H9 (cell line): ENCODE data around the gene HM13. TPM values are rescaled to one million over a fixed set of nuclear protein-coding genes. Genes with fewer than 3 reads are reported as not detected.
"Not testable (repeated sequence)": the region's sequence is repeated elsewhere in the genome, so short reads cannot be mapped to it uniquely, and the experiment has no call there.

Experiments
- DNase-seq: peaks from one replicate; pipeline ENCODE4 v3.0.0-alpha.2; 2017
- H2AFZ ChIP-seq: one replicate; pipeline ENCODE4 v1.6.1; 2013; ENCODE audit warnings: mild to moderate bottlenecking, low read length, control low read depth, moderate library complexity
- H2AK5ac ChIP-seq: 2 replicates; pipeline ENCODE4 v1.6.1; 2013; ENCODE audit warnings: low read length, control low read depth, mixed read lengths; ENCODE audit not compliant: insufficient read length
- H2BK120ac ChIP-seq: one replicate; pipeline ENCODE4 v1.6.1; 2013; ENCODE audit warnings: low read depth, mild to moderate bottlenecking, low read length, control low read depth, inconsistent platforms; ENCODE audit not compliant: poor library complexity, severe bottlenecking
- H2BK12ac ChIP-seq: 2 replicates; pipeline ENCODE4 v1.6.1; 2013; ENCODE audit warnings: low read length, control low read depth, mixed read lengths, low read depth; ENCODE audit not compliant: insufficient read length
- H2BK15ac ChIP-seq: 2 replicates; pipeline ENCODE4 v1.6.1; 2013; ENCODE audit warnings: low read depth, low read length, control low read depth
- H2BK20ac ChIP-seq: one replicate; pipeline ENCODE4 v1.6.1; 2013; ENCODE audit warnings: low read depth, mild to moderate bottlenecking, low read length, control low read depth, inconsistent platforms; ENCODE audit not compliant: poor library complexity, severe bottlenecking
- H2BK5ac ChIP-seq: 2 replicates; pipeline ENCODE4 v1.6.1; 2013; ENCODE audit warnings: low read length, control low read depth, mixed read lengths; ENCODE audit not compliant: insufficient read length
- H3K14ac ChIP-seq: 2 replicates; pipeline ENCODE4 v1.6.1; 2013; ENCODE audit warnings: low read length, control low read depth; ENCODE audit not compliant: insufficient read depth
- H3K18ac ChIP-seq: 2 replicates; pipeline ENCODE4 v1.6.1; 2013; ENCODE audit warnings: low read depth, mild to moderate bottlenecking, mixed read lengths, low read length, control low read depth; ENCODE audit not compliant: insufficient read length
- H3K23ac ChIP-seq: 2 replicates; pipeline ENCODE4 v1.6.1; 2013; ENCODE audit warnings: low read length, control low read depth, mixed read lengths, low read depth; ENCODE audit not compliant: insufficient read length
- H3K23me2 ChIP-seq: 2 replicates; pipeline ENCODE4 v1.6.1; 2013; ENCODE audit warnings: low read depth, mild to moderate bottlenecking, mixed read lengths, low read length, control low read depth; ENCODE audit not compliant: insufficient read length, poor library complexity, severe bottlenecking
- H3K27ac ChIP-seq: 2 replicates; pipeline ENCODE4 v1.5.1; 2013; ENCODE audit warnings: low read length, control low read depth, mixed read lengths, low read depth; ENCODE audit not compliant: insufficient read length
- H3K27me3 ChIP-seq: 2 replicates; pipeline ENCODE4 v1.6.1; 2013; ENCODE audit warnings: low read length, control low read depth, inconsistent platforms; ENCODE audit not compliant: insufficient read depth
- H3K4ac ChIP-seq: 2 replicates; pipeline ENCODE4 v1.6.1; 2013; ENCODE audit warnings: low read depth, mild to moderate bottlenecking, control low read depth, inconsistent platforms, low read length, moderate library complexity
- H3K4me1 ChIP-seq: 2 replicates; pipeline ENCODE4 v1.6.1; 2013; ENCODE audit warnings: low read length, control low read depth, inconsistent platforms; ENCODE audit not compliant: insufficient read depth
- H3K4me2 ChIP-seq: 2 replicates; pipeline ENCODE4 v1.6.1; 2013; ENCODE audit warnings: low read length, control low read depth, mixed read lengths; ENCODE audit not compliant: insufficient read length, insufficient read depth
- H3K56ac ChIP-seq: 2 replicates; pipeline ENCODE4 v1.6.1; 2013; ENCODE audit warnings: low read depth, mild to moderate bottlenecking, mixed read lengths, low read length, control low read depth; ENCODE audit not compliant: insufficient read length
- H3K79me1 ChIP-seq: 2 replicates; pipeline ENCODE4 v1.6.1; 2013; ENCODE audit warnings: low read depth, mild to moderate bottlenecking, moderate library complexity, low read length, control low read depth, inconsistent platforms; ENCODE audit not compliant: insufficient read depth, poor library complexity, severe bottlenecking
- H3K79me2 ChIP-seq: 2 replicates; pipeline ENCODE4 v1.6.1; 2013; ENCODE audit warnings: low read length, control low read depth, inconsistent platforms; ENCODE audit not compliant: insufficient read depth
- H3K9ac ChIP-seq: 2 replicates; pipeline ENCODE4 v1.6.1; 2013; ENCODE audit warnings: low read length, control low read depth, mixed read lengths; ENCODE audit not compliant: insufficient read length; ENCODE audit errors: extremely low read depth
- H3K9me3 ChIP-seq: one replicate; pipeline ENCODE4 v1.6.1; 2013; ENCODE audit warnings: low read depth, low read length, inconsistent platforms; ENCODE audit not compliant: control insufficient read depth
- H3T11ph ChIP-seq: one replicate; pipeline ENCODE4 v1.6.1; 2013; ENCODE audit warnings: mild to moderate bottlenecking, low read length, control low read depth, inconsistent platforms
- H4K20me1 ChIP-seq: one replicate; pipeline ENCODE4 v1.6.1; 2013; ENCODE audit not compliant: control insufficient read depth, insufficient read length, insufficient read depth
- H4K5ac ChIP-seq: 2 replicates; pipeline ENCODE4 v1.6.1; 2013; ENCODE audit warnings: low read depth, mild to moderate bottlenecking, mixed read lengths, low read length, control low read depth; ENCODE audit not compliant: insufficient read length
- H4K8ac ChIP-seq: replicated peaks from 2 replicates; pipeline ENCODE4 v1.6.1; 2013; ENCODE audit warnings: low read length, control low read depth, mixed read lengths, low read depth; ENCODE audit not compliant: insufficient read length
- H4K91ac ChIP-seq: 2 replicates; pipeline ENCODE4 v1.6.1; 2013; ENCODE audit warnings: low read depth, mild to moderate bottlenecking, moderate library complexity, mixed read lengths, low read length, control low read depth; ENCODE audit not compliant: insufficient read length
- H3K27ac Mint-ChIP-seq, 3 experiments: 2 replicates in 2 of 3; 3 replicates in 1 of 3; pipeline ENCODE4 v1.8.0; 2020 to 2021; ENCODE audit warnings: mixed read lengths in 3 of 3, mild to moderate bottlenecking in 1 of 3, moderate library complexity in 1 of 3
- H3K27me3 Mint-ChIP-seq: 2 replicates; pipeline ENCODE4 v1.8.0; 2021; ENCODE audit warnings: low read depth, mild to moderate bottlenecking, moderate library complexity, mixed read lengths
- H3K36me3 Mint-ChIP-seq, 3 experiments: 2 replicates in 2 of 3; 3 replicates in 1 of 3; pipeline ENCODE4 v1.8.0; 2020 to 2021; ENCODE audit warnings: low read depth in 3 of 3, mixed read lengths in 3 of 3; ENCODE audit not compliant: insufficient read depth in 1 of 3
- H3K4me1 Mint-ChIP-seq, 2 experiments: 2 replicates each; pipeline ENCODE4 v1.8.0; 2020; ENCODE audit warnings: mixed read lengths in 2 of 2
- H3K4me3 Mint-ChIP-seq, 2 experiments: 2 replicates in 1 of 2; 3 replicates in 1 of 2; pipeline ENCODE4 v1.8.0; 2020 to 2021; ENCODE audit warnings: mild to moderate bottlenecking in 2 of 2, mixed read lengths in 2 of 2, moderate library complexity in 1 of 2
- H3K9me3 Mint-ChIP-seq, 2 experiments: 2 replicates in 1 of 2; 3 replicates in 1 of 2; pipeline ENCODE4 v1.8.0; 2020; ENCODE audit warnings: mild to moderate bottlenecking in 2 of 2, mixed read lengths in 2 of 2, moderate library complexity in 1 of 2
- CTCF ChIP-seq: fragments of 200-600 bp; sonication (generic); conservative IDR thresholded peaks from 3 replicates; pipeline ENCODE4 v1.8.0; 2021; ENCODE audit warnings: antibody characterized with exemption, mild to moderate bottlenecking
- WGBS: extraction: QIAGEN DNeasy Blood & Tissue Kit; methylation state at CpG from one replicate; pipeline ENCODE4 v1.1.7; 2013; ENCODE audit warnings: missing lambda C conversion rate, low lambda C conversion rate, mixed read lengths; ENCODE audit not compliant: insufficient read length; ENCODE audit errors: extremely low coverage; 5-methylcytosine and 5-hydroxymethylcytosine counted together
- total RNA-seq: library from RNA; stranded (reverse); gene quantifications from 2 replicates; pipeline ENCODE4 v1.2.1, GENCODE V29; 2021

The HM13 gene
- total RNA-seq, 1 experiment from 2014 or later: 169 TPM

- Histone ChIP-seq H3K27ac (no peak overlapping the region), H3K9me3 (no peaks in the 10 kb centered on the region)
- WGBS: no CpG with 5 or more reads among the region's 4 CpGs
Observed at GRCh38 chr20:31517373-31517772, 3.1 kb downstream of the HM13 start.

GRCh38 chr20:31521267-31521666 lies 7.0 kb downstream of the HM13 start:
- H4K5ac ChIP-seq, H3K56ac ChIP-seq, H4K20me1 ChIP-seq, H3K9me3 ChIP-seq, H3K9ac ChIP-seq, H3K4me2 ChIP-seq, H2BK12ac ChIP-seq, H2AK5ac ChIP-seq, H3K79me1 ChIP-seq, H3K4me3 Mint-ChIP-seq, H2AFZ ChIP-seq, H2BK15ac ChIP-seq, H3K23me2 ChIP-seq, DNase-seq, H3K79me2 ChIP-seq, H3K18ac ChIP-seq, H3K27me3 ChIP-seq, H4K91ac ChIP-seq, H3K27me3 Mint-ChIP-seq, H3K9me3 Mint-ChIP-seq, H2BK120ac ChIP-seq, H2BK5ac ChIP-seq, H3K4ac ChIP-seq, H3K14ac ChIP-seq, H3K27ac ChIP-seq, H3K4me1 Mint-ChIP-seq, H4K8ac ChIP-seq, H3K4me1 ChIP-seq, H2BK20ac ChIP-seq, H3T11ph ChIP-seq, H3K23ac ChIP-seq: not testable (repeated sequence)
- WGBS: no CpG with 5 or more reads among the region's 7 CpGs
- H3K36me3 Mint-ChIP-seq: peaks cover 0 to 44% (median 8%) of the 10 kb centered on the region in 3 experiments
- peak overlapping the region in 1 of 3 experiments; percentile 55; a peak in 1 of 7 replicates for H3K27ac Mint-ChIP-seq

More at GRCh38 chr20:31517373-31517772, 3.1 kb downstream of the HM13 start:
- Histone ChIP-seq H4K8ac (no peak overlapping the region), H3K79me2 (peaks cover 3% of the 10 kb centered on the region; the same call in 1 of the 2 replicates), H3K23me2 (peaks cover 4% of the 10 kb centered on the region), H3K56ac (no peak overlapping the region), H3K4me1 (no peaks in the 10 kb centered on the region; the same call in 1 of the 2 replicates), H3K4ac (no peak overlapping the region), H2BK15ac (no peak overlapping the region), H3K23ac (no peak overlapping the region), H3K14ac (no peak overlapping the region), H4K91ac (no peak overlapping the region), H3K79me1 (peaks cover 6% of the 10 kb centered on the region), H3K27me3 (no peaks in the 10 kb centered on the region), H2BK20ac (no peak overlapping the region), H4K20me1 (peaks cover 2% of the 10 kb centered on the region), H2BK120ac (no peak overlapping the region), H2AK5ac (no peak overlapping the region), H2BK5ac (no peak overlapping the region), H2AFZ (no peak overlapping the region), H3K18ac (no peak overlapping the region), H3K9ac (no peak overlapping the region), H4K5ac (no peak overlapping the region), H3K4me2 (no peak overlapping the region), H2BK12ac (no peak overlapping the region), H3T11ph (no peak overlapping the region)
- H3K36me3 Mint-ChIP-seq: peaks cover 0 to 30% (median 8%) of the 10 kb centered on the region in 3 experiments; a peak in 6 of 7 replicates
- DNase-seq: peak; percentile 84
- H3K4me1 Mint-ChIP-seq: peaks cover 0 to 3% of the 10 kb centered on the region in 2 experiments; a peak in 1 of 4 replicates
- TF ChIP-seq CTCF: peak; percentile 53; the same call in 2 of the 3 replicates
- no peak overlapping the region for H3K27ac Mint-ChIP-seq
- H3K9me3 Mint-ChIP-seq: no peaks in the 10 kb centered on the region; a peak in 2 of 5 replicates
- no peaks in the 10 kb centered on the region; the same call in 1 of the 2 replicates for H3K27me3 Mint-ChIP-seq
- H3K4me3 Mint-ChIP-seq: no peak overlapping the region
